CD14-positive monocyte (primary cell): ENCODE results near the gene CD8B2. TPM values are rescaled to one million over a fixed set of nuclear protein-coding genes. Genes with fewer than 3 reads are reported as not detected.

Experiments
- DNase-seq, 3 donors: peaks; one replicate each; pipeline ENCODE4 v3.0.0-alpha.2; 2011 to 2022
- H2AFZ ChIP-seq: 2 replicates; pipeline ENCODE4 v1.6.0; 2012; ENCODE audit warnings: mild to moderate bottlenecking, low read depth, low read length, inconsistent platforms; ENCODE audit not compliant: insufficient read depth, poor library complexity, severe bottlenecking
- H3K27ac ChIP-seq, 2 donors: 1 replicate in 1 of 2; 2 replicates in 1 of 2; pipeline ENCODE4 v1.5.1; 2012 to 2013; ENCODE audit warnings: low read length in 2 of 2, control low read depth in 1 of 2, inconsistent platforms in 1 of 2, low read depth in 1 of 2, mild to moderate bottlenecking in 1 of 2
- H3K27me3 ChIP-seq, 2 donors: one replicate each; pipeline versions ENCODE4 v1.6.0 to v1.6.1; 2011 to 2013; ENCODE audit warnings: low read length in 2 of 2; ENCODE audit not compliant: control insufficient read depth in 2 of 2, insufficient read depth in 2 of 2
- H3K36me3 ChIP-seq, 2 donors: replicated peaks in 1 of 2; 1 replicate in 1 of 2; 2 replicates in 1 of 2; pipeline versions ENCODE4 v1.5.1 to v1.6.1; 2012 to 2013; ENCODE audit warnings: low read length in 2 of 2, control low read depth in 1 of 2, inconsistent platforms in 1 of 2, mild to moderate bottlenecking in 1 of 2; ENCODE audit not compliant: insufficient read depth in 2 of 2, control insufficient read depth in 1 of 2
- H3K4me1 ChIP-seq, 2 donors: 1 replicate in 1 of 2; 2 replicates in 1 of 2; pipeline versions ENCODE4 v1.5.1 to v1.6.1; 2012 to 2013; ENCODE audit warnings: low read length in 2 of 2, control low read depth in 1 of 2, inconsistent platforms in 1 of 2, mild to moderate bottlenecking in 1 of 2, moderate library complexity in 1 of 2; ENCODE audit not compliant: insufficient read depth in 2 of 2, control insufficient read depth in 1 of 2
- H3K4me2 ChIP-seq: replicated peaks from 2 replicates; pipeline ENCODE3; 2012; ENCODE audit warnings: low read length, moderate library complexity, mild to moderate bottlenecking; ENCODE audit not compliant: poor library complexity, severe bottlenecking; ENCODE audit errors: extremely low read depth
- H3K4me3 ChIP-seq, 3 experiments: fragments of 200-600 bp in 1 of 3; sonication (generic) in 1 of 3; replicated peaks in 1 of 3; 1 replicate in 2 of 3; 2 replicates in 1 of 3; pipeline ENCODE4 v1.5.1; 2011 to 2013; ENCODE audit warnings: low read length in 3 of 3, mild to moderate bottlenecking in 3 of 3, control low read depth in 2 of 3, low read depth in 2 of 3, inconsistent platforms in 1 of 3, moderate library complexity in 1 of 3
- H3K79me2 ChIP-seq: 2 replicates; pipeline ENCODE4 v1.6.0; 2012; ENCODE audit warnings: mild to moderate bottlenecking, control low read depth, inconsistent platforms, low read length, moderate library complexity; ENCODE audit not compliant: insufficient read depth
- H3K9ac ChIP-seq: 2 replicates; pipeline ENCODE4 v1.6.0; 2017; ENCODE audit warnings: low read length, mild to moderate bottlenecking; ENCODE audit not compliant: insufficient read depth, poor library complexity, severe bottlenecking
- H3K9me3 ChIP-seq, 2 donors: replicated peaks in 1 of 2; 1 replicate in 1 of 2; 2 replicates in 1 of 2; pipeline versions ENCODE4 v1.5.1 to v1.6.1; 2012 to 2013; ENCODE audit warnings: low read length in 2 of 2, control low read depth in 1 of 2; ENCODE audit not compliant: control insufficient read depth in 1 of 2, insufficient read depth in 1 of 2
- H4K20me1 ChIP-seq: 2 replicates; pipeline ENCODE4 v1.6.0; 2012; ENCODE audit warnings: mild to moderate bottlenecking, low read length, control low read depth, moderate library complexity; ENCODE audit not compliant: insufficient read depth
- H3K27ac Mint-ChIP-seq, 7 donors: one replicate each; pipeline ENCODE4 v1.8.0; 2020; ENCODE audit warnings: mild to moderate bottlenecking in 7 of 7, mixed read lengths in 7 of 7, moderate library complexity in 6 of 7, inconsistent platforms in 2 of 7
- H3K27me3 Mint-ChIP-seq, 3 donors: one replicate each; pipeline ENCODE4 v1.8.0; 2021 to 2022; ENCODE audit warnings: low read depth in 3 of 3, mild to moderate bottlenecking in 3 of 3, mixed read lengths in 3 of 3, moderate library complexity in 3 of 3, inconsistent platforms in 1 of 3
- H3K36me3 Mint-ChIP-seq, 2 donors: one replicate each; pipeline ENCODE4 v1.8.0; 2020; ENCODE audit warnings: mixed read lengths in 2 of 2, inconsistent platforms in 1 of 2, mild to moderate bottlenecking in 1 of 2
- H3K4me1 Mint-ChIP-seq: one replicate; pipeline ENCODE4 v1.8.0; 2020; ENCODE audit warnings: mild to moderate bottlenecking, mixed read lengths
- H3K4me3 Mint-ChIP-seq, 2 donors: one replicate each; pipeline ENCODE4 v1.8.0; 2020; ENCODE audit warnings: mild to moderate bottlenecking in 2 of 2, mixed read lengths in 2 of 2, moderate library complexity in 1 of 2
- H3K9me3 Mint-ChIP-seq, 7 donors: one replicate each; pipeline ENCODE4 v1.8.0; 2020 to 2022; ENCODE audit warnings: mixed read lengths in 7 of 7, mild to moderate bottlenecking in 6 of 7, moderate library complexity in 6 of 7, inconsistent platforms in 2 of 7
- CTCF ChIP-seq: fragments of 200-600 bp; IDR thresholded peaks from one replicate; pipeline ENCODE4 v1.8.0; 2022; ENCODE audit warnings: antibody characterized with exemption, mild to moderate bottlenecking
- WGBS: methylation state at CpG from one replicate; pipeline ENCODE4 v1.1.5; 2013; ENCODE audit warnings: missing lambda C conversion rate; ENCODE audit not compliant: insufficient coverage; 5-methylcytosine and 5-hydroxymethylcytosine counted together
- intact Hi-C, 2 donors: fragments of 100-400 bp; cut with micrococcal nuclease; formaldehyde crosslinking; loops; one replicate each; pipeline versions ENCODE4 v1.15.0 to v1.15.1; 2023
- polyA plus RNA-seq, 3 donors: library from polyadenylated mRNA; depleted of rRNA in 1 of 3; unstranded in 2 of 3; stranded (reverse) in 1 of 3; fragments of 300-500 nt in 2 of 3; fragments of >200 nt in 1 of 3; fragmentation: Illumina TruSeq in 2 of 3; gene quantifications; 1 replicate in 2 of 3; 2 replicates in 1 of 3; pipeline ENCODE4 v1.2.3, GENCODE V29; 2012 to 2021

Gene CD8B2
- polyA plus RNA-seq, 3 donors = 0.04 TPM; not detected in 2

GRCh38 chr2:106545007-106545406, 57.8 kb downstream of the CD8B2 start:
- Histone ChIP-seq H2AFZ (no peak overlapping the region), H3K4me2 (no peak overlapping the region), H3K9me3 (no peaks in the 10 kb centered on the region), H3K4me3 (no peak overlapping the region), H4K20me1 (no peaks in the 10 kb centered on the region), H3K27me3 (no peaks in the 10 kb centered on the region), H3K4me1 (peaks cover 31 to 39% of the 10 kb centered on the region in 2 donors), H3K27ac (peak overlapping the region in 1 of 2 donors; percentile 89), H3K36me3 (no peaks in the 10 kb centered on the region), H3K79me2 (no peaks in the 10 kb centered on the region), H3K9ac (no peak overlapping the region)
- 94% methylated on average over 5 of the region's 10 CpGs for WGBS
- DNase-seq = no peak
- Mint-ChIP-seq H3K27me3 (peaks cover 3 to 7% (median 4%) of the 10 kb centered on the region in 3 donors), H3K9me3 (no peaks in the 10 kb centered on the region), H3K4me1 (peaks cover 37% of the 10 kb centered on the region), H3K36me3 (peaks cover 0 to 5% of the 10 kb centered on the region in 2 donors), H3K27ac (peak overlapping the region in 2 of 7 donors; percentile 68 to 74), H3K4me3 (no peak overlapping the region)
- intact Hi-C loops = loop anchor here in 1 of 2 donors (10.0 kb wide), 1 partner anchor 80 kb away; the partner anchor contains the start of gene RGPD3
- peak; percentile 15 for TF ChIP-seq CTCF

- H3K4me1 Mint-ChIP-seq = peaks cover 37% of the 10 kb centered on the region
- Histone ChIP-seq H3K4me3 (peak overlapping the region; percentile 12 to 67 (median 15)), H4K20me1 (no peaks in the 10 kb centered on the region), H3K27ac (peak overlapping the region; percentile 84 to 89), H3K27me3 (no peaks in the 10 kb centered on the region), H3K9me3 (no peaks in the 10 kb centered on the region), H2AFZ (peak overlapping the region; percentile 74), H3K79me2 (no peaks in the 10 kb centered on the region), H3K36me3 (no peaks in the 10 kb centered on the region), H3K4me2 (peak overlapping the region; percentile 77), H3K9ac (peak overlapping the region; percentile 45), H3K4me1 (peaks cover 31 to 39% of the 10 kb centered on the region in 2 donors)
- DNase-seq = peak; percentile 15 to 57 (median 49)
- WGBS = no CpG with 5 or more reads among the region's 8 CpGs
- H3K36me3 Mint-ChIP-seq = peaks cover 0 to 5% of the 10 kb centered on the region in 2 donors
- TF ChIP-seq CTCF = no peak
- H3K27me3 Mint-ChIP-seq = peaks cover 2 to 9% (median 4%) of the 10 kb centered on the region in 3 donors
- intact Hi-C loops = loop anchor here in 1 of 2 donors (10.0 kb wide), 1 partner anchor 82 kb away; the partner anchor contains the start of gene RGPD3
- no peaks in the 10 kb centered on the region for H3K9me3 Mint-ChIP-seq
- H3K4me3 Mint-ChIP-seq = peak overlapping the region; percentile 67 to 72
- H3K27ac Mint-ChIP-seq = peak overlapping the region; percentile 89 to 97 (median 95)
These were observed 59.3 kb downstream of the CD8B2 start for GRCh38 chr2:106546391-106546990.
